Measurements from ENCODE around the gene VAPA.

The VAPA gene

GRCh38 chr18:10008006-10008647 is 94.3 kb downstream of the VAPA start:
- DNase-seq = no peak

Measured in NCI-H146 (cell line).